Measurements from ENCODE around the gene NSMCE1.

NSMCE1 gene

GRCh38 chr16:27197004-27197403 is 71.6 kb downstream of the NSMCE1 start:
- DNase-seq = no peak

GRCh38 chr16:27195941-27196595 is 72.5 kb downstream of the NSMCE1 start:
- no peak for DNase-seq

- no peak for DNase-seq
Measured at GRCh38 chr16:27195076-27195741, 73.4 kb downstream of the NSMCE1 start.

- no peak for DNase-seq
Measured at GRCh38 chr16:27193300-27193990, 75.1 kb downstream of the NSMCE1 start.

- DNase-seq = no peak
Measured at GRCh38 chr16:27191352-27191924, 77.1 kb downstream of the NSMCE1 start.

- DNase-seq = no peak
Measured at GRCh38 chr16:27190316-27190871, 78.2 kb downstream of the NSMCE1 start.

GRCh38 chr16:27189335-27189972 is 79.1 kb downstream of the NSMCE1 start:
- no peak for DNase-seq

GRCh38 chr16:27188633-27189032 is 79.9 kb downstream of the NSMCE1 start:
- DNase-seq = no peak

- DNase-seq = no peak
Measured at GRCh38 chr16:27185776-27186130, 82.8 kb downstream of the NSMCE1 start.

GRCh38 chr16:27182906-27183405 is 85.6 kb downstream of the NSMCE1 start:
- no peak for DNase-seq

GRCh38 chr16:27181019-27181790 is 87.4 kb downstream of the NSMCE1 start:
- DNase-seq = no peak

GRCh38 chr16:27179500-27180072 is 89.0 kb downstream of the NSMCE1 start:
- peak in 42 of 51 donors; percentile 1 to 69 (median 24) for DNase-seq

- no peak for DNase-seq
Measured at GRCh38 chr16:27177031-27177774, 91.4 kb downstream of the NSMCE1 start.

GRCh38 chr16:27175888-27176287 is 92.7 kb downstream of the NSMCE1 start:
- DNase-seq = no peak
